ENCODE data around the gene CCDC12. TPM values are rescaled to one million over a fixed set of nuclear protein-coding genes. Genes with fewer than 3 reads are reported as not detected.

Gene CCDC12
- total RNA-seq, 1 experiment from 2014 or later: 46.5 TPM

DNA sequence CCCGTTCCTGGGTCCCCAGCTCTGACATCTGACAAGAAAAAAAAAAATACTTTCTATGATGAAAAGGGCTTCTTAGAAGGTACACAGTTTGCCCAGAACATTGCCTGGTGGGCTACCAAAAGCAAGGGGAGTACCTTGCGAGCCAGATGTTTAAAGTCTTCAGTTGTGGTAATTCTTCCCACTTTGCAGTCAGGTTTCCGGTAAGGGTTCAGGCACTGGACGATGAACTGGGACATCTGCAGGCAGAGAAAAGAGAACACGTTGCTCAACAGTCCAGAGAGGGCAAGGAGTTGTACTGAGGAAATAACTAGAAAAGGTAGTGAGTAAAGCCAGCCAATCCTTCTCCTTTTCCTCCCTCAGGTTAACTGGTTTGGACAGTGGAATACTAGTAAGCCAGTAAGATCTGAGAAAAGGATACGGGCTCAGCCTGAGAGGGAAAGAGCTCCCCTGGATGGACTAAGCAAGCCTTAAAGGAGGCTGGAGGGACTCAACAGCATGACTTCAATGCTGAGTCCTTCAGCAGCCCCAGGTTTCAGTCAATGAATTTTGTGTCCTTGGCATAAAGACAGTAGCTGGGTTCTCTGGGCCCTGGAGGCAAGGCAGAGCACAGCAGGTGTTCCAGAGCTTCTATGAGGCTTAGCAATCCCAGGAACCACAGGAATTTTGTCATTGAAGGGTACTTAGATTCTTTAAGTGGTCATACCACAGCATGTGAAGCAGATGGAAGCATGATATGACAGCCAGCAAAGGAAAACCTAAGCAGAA lies 41.1 kb upstream of the CCDC12 start:
- ChIA-PET CTCF (no interaction called here), RAD21 (ENCODE audit: low non-redundant PET in 1 of 2, low total read pairs in 2 of 2, uncharacterized antibody in 2 of 2, unreplicated experiment in 2 of 2) (no interaction called here), POLR2A (interaction anchor here (1.0 kb wide), 1 partner anchor 13 kb away, joined by 3 read pairs; no protein-coding TSS in a partner anchor)
- Histone ChIP-seq H3K9me2 (ENCODE audit: insufficient read depth) (no peaks in the 10 kb centered on the region), H4K20me1 (ENCODE audit: insufficient read depth) (no peaks in the 10 kb centered on the region), H3K9me3 (ENCODE audit: control insufficient read depth in 1 of 2, insufficient read depth in 1 of 2, low read depth in 1 of 2, low read length in 2 of 2) (no peaks in the 10 kb centered on the region), H3K79me2 (ENCODE audit: insufficient read depth, low read length) (no peaks in the 10 kb centered on the region), H3K4me1 (ENCODE audit: control insufficient read depth in 1 of 2, insufficient read depth in 2 of 2, low read length in 2 of 2) (peaks cover 0 to 5% of the 10 kb centered on the region in 2 experiments; a peak in 1 of 4 replicates), H3K4me2 (ENCODE audit: low read length) (no peak overlapping the region), H3K27me3 (ENCODE audit: insufficient read depth, low read length) (no peaks in the 10 kb centered on the region), H3K36me3 (ENCODE audit: control insufficient read depth in 1 of 2, insufficient read depth in 2 of 2, low read length in 2 of 2) (peaks cover 3 to 4% of the 10 kb centered on the region in 2 experiments; a peak in 2 of 4 replicates), H2AFZ (ENCODE audit: low read depth, low read length, poor library complexity, severe bottlenecking) (no peak overlapping the region), H3K27ac (ENCODE audit: low read depth, low read length) (no peak overlapping the region), H3K4me3 (replicated peaks in 1 of 2; ENCODE audit: low read depth in 1 of 2, low read length in 2 of 2) (no peak overlapping the region), H3K9ac (ENCODE audit: low read length) (no peak overlapping the region)
- TF ChIP-seq EZH2phosphoT487 (IDR thresholded peaks at IDR 0.05; ENCODE audit: borderline replicate concordance) (no peak), ELF1 (IDR thresholded peaks at IDR 0.05; ENCODE audit: borderline replicate concordance, low read depth) (no peak)
- intact Hi-C loops (cut with micrococcal nuclease): no loop called here
- DNase-seq (ENCODE audit: low read depth, low spot score) (no peak), ATAC-seq (peak; percentile 65)
- BruUV-seq (replicated peaks): no TSS peak

DNA sequence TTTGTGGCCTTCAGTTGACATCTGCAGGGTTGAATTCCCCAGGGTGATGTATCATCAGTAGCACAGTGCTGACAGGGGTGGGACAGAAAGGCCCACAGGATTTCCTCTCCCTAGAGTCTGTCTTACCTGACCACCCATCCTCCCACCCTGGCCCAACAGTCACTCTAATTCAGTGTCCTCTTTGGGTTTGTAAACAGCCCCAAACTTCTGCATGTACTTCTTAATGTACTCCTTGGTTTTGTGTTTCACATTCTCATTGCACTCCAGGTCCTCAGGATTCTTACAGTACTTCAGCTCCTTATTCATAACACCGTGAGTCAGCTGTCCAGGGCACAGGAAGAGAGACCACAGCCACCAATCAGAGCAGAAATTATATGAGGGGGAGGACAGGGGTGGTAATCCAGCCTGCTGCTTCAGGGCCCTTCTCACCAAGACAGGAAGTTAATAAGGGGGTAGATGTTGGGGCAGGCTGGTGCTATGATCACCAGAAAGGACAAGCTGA lies 40.4 kb upstream of the CCDC12 start:
- H3K4me3 ChIP-seq (replicated peaks in 1 of 2; ENCODE audit: low read depth in 1 of 2, low read length in 2 of 2): no peak overlapping the region
- no peak overlapping the region for H2AFZ ChIP-seq (ENCODE audit: low read depth, low read length, poor library complexity, severe bottlenecking)
- H3K4me2 ChIP-seq (ENCODE audit: low read length): no peak overlapping the region
- ChIA-PET CTCF (no interaction called here), RAD21 (ENCODE audit: low non-redundant PET in 1 of 2, low total read pairs in 2 of 2, uncharacterized antibody in 2 of 2, unreplicated experiment in 2 of 2) (no interaction called here), POLR2A (no interaction called here)
- no peaks in the 10 kb centered on the region for H3K79me2 ChIP-seq (ENCODE audit: insufficient read depth, low read length)
- DNase-seq (ENCODE audit: low read depth, low spot score) (no peak), ATAC-seq (no peak)
- no peak overlapping the region for H3K27ac ChIP-seq (ENCODE audit: low read depth, low read length)
- H3K9me2 ChIP-seq (ENCODE audit: insufficient read depth): no peaks in the 10 kb centered on the region
- H3K27me3 ChIP-seq (ENCODE audit: insufficient read depth, low read length): no peaks in the 10 kb centered on the region
- H3K9ac ChIP-seq (ENCODE audit: low read length): no peak overlapping the region
- TSS peak; percentile 40 for BruUV-seq (replicated peaks)
- intact Hi-C loops (cut with micrococcal nuclease): no loop called here
- H4K20me1 ChIP-seq (ENCODE audit: insufficient read depth): no peaks in the 10 kb centered on the region
- H3K36me3 ChIP-seq (ENCODE audit: control insufficient read depth in 1 of 2, insufficient read depth in 2 of 2, low read length in 2 of 2): peaks cover 3 to 4% of the 10 kb centered on the region in 2 experiments; a peak in 2 of 4 replicates
- H3K4me1 ChIP-seq (ENCODE audit: control insufficient read depth in 1 of 2, insufficient read depth in 2 of 2, low read length in 2 of 2): peaks cover 0 to 5% of the 10 kb centered on the region in 2 experiments; a peak in 1 of 4 replicates
- H3K9me3 ChIP-seq (ENCODE audit: control insufficient read depth in 1 of 2, insufficient read depth in 1 of 2, low read depth in 1 of 2, low read length in 2 of 2): no peaks in the 10 kb centered on the region
- no peak for TF ChIP-seq EZH2 (IDR thresholded peaks at IDR 0.05)
- TF ChIP-seq JUND (IDR thresholded peaks at IDR 0.05): no peak
- TF ChIP-seq, protein P1, sequence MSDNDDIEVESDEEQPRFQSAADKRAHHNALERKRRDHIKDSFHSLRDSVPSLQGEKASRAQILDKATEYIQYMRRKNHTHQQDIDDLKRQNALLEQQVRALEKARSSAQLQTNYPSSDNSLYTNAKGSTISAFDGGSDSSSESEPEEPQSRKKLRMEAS (IDR thresholded peaks at IDR 0.05): no peak
- no peak for TF ChIP-seq TCF7L2 (IDR thresholded peaks at IDR 0.05; ENCODE audit: borderline replicate concordance, extremely low read depth, insufficient read depth, insufficient read length)
- no peak for TF ChIP-seq EZH2phosphoT487 (IDR thresholded peaks at IDR 0.05; ENCODE audit: borderline replicate concordance)
- TF ChIP-seq CBX3 (IDR thresholded peaks at IDR 0.05; ENCODE audit: low read depth): no peak
- TF ChIP-seq ELF1 (IDR thresholded peaks at IDR 0.05; ENCODE audit: borderline replicate concordance, low read depth): no peak
- no peak for TF ChIP-seq SP1 (IDR thresholded peaks at IDR 0.05; ENCODE audit: low read depth)
- TF ChIP-seq POLR2AphosphoS5 (IDR thresholded peaks at IDR 0.05; ENCODE audit: low read depth, low read length): no peak
- no peak for TF ChIP-seq FOSL1 (IDR thresholded peaks at IDR 0.05; ENCODE audit: low read depth)
- TF ChIP-seq, protein P2, sequence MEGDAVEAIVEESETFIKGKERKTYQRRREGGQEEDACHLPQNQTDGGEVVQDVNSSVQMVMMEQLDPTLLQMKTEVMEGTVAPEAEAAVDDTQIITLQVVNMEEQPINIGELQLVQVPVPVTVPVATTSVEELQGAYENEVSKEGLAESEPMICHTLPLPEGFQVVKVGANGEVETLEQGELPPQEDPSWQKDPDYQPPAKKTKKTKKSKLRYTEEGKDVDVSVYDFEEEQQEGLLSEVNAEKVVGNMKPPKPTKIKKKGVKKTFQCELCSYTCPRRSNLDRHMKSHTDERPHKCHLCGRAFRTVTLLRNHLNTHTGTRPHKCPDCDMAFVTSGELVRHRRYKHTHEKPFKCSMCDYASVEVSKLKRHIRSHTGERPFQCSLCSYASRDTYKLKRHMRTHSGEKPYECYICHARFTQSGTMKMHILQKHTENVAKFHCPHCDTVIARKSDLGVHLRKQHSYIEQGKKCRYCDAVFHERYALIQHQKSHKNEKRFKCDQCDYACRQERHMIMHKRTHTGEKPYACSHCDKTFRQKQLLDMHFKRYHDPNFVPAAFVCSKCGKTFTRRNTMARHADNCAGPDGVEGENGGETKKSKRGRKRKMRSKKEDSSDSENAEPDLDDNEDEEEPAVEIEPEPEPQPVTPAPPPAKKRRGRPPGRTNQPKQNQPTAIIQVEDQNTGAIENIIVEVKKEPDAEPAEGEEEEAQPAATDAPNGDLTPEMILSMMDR (IDR thresholded peaks at IDR 0.05 in 2 of 3, conservative IDR thresholded peaks at IDR 0.05 in 1 of 3; ENCODE audit: borderline replicate concordance in 1 of 3, insufficient read depth in 1 of 3, low read depth in 2 of 3, low read length in 2 of 3): no peak
- no peak for TF ChIP-seq RAD21 (IDR thresholded peaks at IDR 0.05; ENCODE audit: low read depth)
- TF ChIP-seq POLR2A (IDR thresholded peaks at IDR 0.05; ENCODE audit: borderline replicate concordance, extremely low read depth, insufficient read depth, insufficient read length): no peak
- no peak for TF ChIP-seq ZNF274 (IDR thresholded peaks at IDR 0.05; ENCODE audit: low read depth, low read length)
- no peak for TF ChIP-seq ZFX (IDR thresholded peaks at IDR 0.05)
- no peak for TF ChIP-seq YY1 (IDR thresholded peaks at IDR 0.05; ENCODE audit: extremely low read depth, insufficient replicate concordance, low read depth, low read length)
- TF ChIP-seq SIN3A (IDR thresholded peaks at IDR 0.05; ENCODE audit: low read depth): no peak
